ENCODE data around the gene TUBB3.

Gene TUBB3

GRCh38 chr16:89974870-89975269 lies 51.7 kb downstream of the TUBB3 start:
- Histone ChIP-seq H3K4me3 (ENCODE audit: insufficient read depth, low read depth, low read length) (no peak overlapping the region), H3K4me1 (ENCODE audit: control insufficient read depth, insufficient read depth, low read length) (peaks cover 5% of the 10 kb centered on the region), H3K36me3 (ENCODE audit: control insufficient read depth, insufficient read depth, low read length) (peaks cover 6% of the 10 kb centered on the region), H3K27me3 (ENCODE audit: control insufficient read depth, insufficient read depth, low read length, poor library complexity, severe bottlenecking) (no peaks in the 10 kb centered on the region), H3K9me3 (ENCODE audit: control insufficient read depth, low read length) (no peaks in the 10 kb centered on the region), H3K27ac (ENCODE audit: insufficient read depth, low read depth, low read length, poor library complexity, severe bottlenecking) (no peak overlapping the region)
- WGBS, 2 experiments: 89 to 92% methylated on average over 2 of the region's 2 CpGs

- Histone ChIP-seq H3K27ac (ENCODE audit: insufficient read depth, low read depth, low read length, poor library complexity, severe bottlenecking) (no peak overlapping the region), H3K27me3 (ENCODE audit: control insufficient read depth, insufficient read depth, low read length, poor library complexity, severe bottlenecking) (no peaks in the 10 kb centered on the region), H3K36me3 (ENCODE audit: control insufficient read depth, insufficient read depth, low read length) (peaks cover 35% of the 10 kb centered on the region), H3K9me3 (ENCODE audit: control insufficient read depth, low read length) (no peaks in the 10 kb centered on the region), H3K4me1 (ENCODE audit: control insufficient read depth, insufficient read depth, low read length) (no peaks in the 10 kb centered on the region), H3K4me3 (ENCODE audit: insufficient read depth, low read depth, low read length) (no peak overlapping the region)
- WGBS, 2 experiments: 96% methylated on average over 8 of the region's 8 CpGs
Observed at GRCh38 chr16:89981414-89981813, 58.3 kb downstream of the TUBB3 start.

GRCh38 chr16:89982318-89982717 lies 59.2 kb downstream of the TUBB3 start:
- Histone ChIP-seq H3K36me3 (ENCODE audit: control insufficient read depth, insufficient read depth, low read length) (peaks cover 35% of the 10 kb centered on the region), H3K27me3 (ENCODE audit: control insufficient read depth, insufficient read depth, low read length, poor library complexity, severe bottlenecking) (no peaks in the 10 kb centered on the region), H3K4me3 (ENCODE audit: insufficient read depth, low read depth, low read length) (no peak overlapping the region), H3K4me1 (ENCODE audit: control insufficient read depth, insufficient read depth, low read length) (no peaks in the 10 kb centered on the region), H3K27ac (ENCODE audit: insufficient read depth, low read depth, low read length, poor library complexity, severe bottlenecking) (no peak overlapping the region), H3K9me3 (ENCODE audit: control insufficient read depth, low read length) (no peaks in the 10 kb centered on the region)
- 94% methylated on average over 9 of the region's 9 CpGs for WGBS, 2 experiments

- Histone ChIP-seq H3K27me3 (ENCODE audit: control insufficient read depth, insufficient read depth, low read length, poor library complexity, severe bottlenecking) (no peaks in the 10 kb centered on the region), H3K4me1 (ENCODE audit: control insufficient read depth, insufficient read depth, low read length) (no peaks in the 10 kb centered on the region), H3K27ac (ENCODE audit: insufficient read depth, low read depth, low read length, poor library complexity, severe bottlenecking) (no peak overlapping the region), H3K36me3 (ENCODE audit: control insufficient read depth, insufficient read depth, low read length) (peaks cover 29% of the 10 kb centered on the region), H3K4me3 (ENCODE audit: insufficient read depth, low read depth, low read length) (no peak overlapping the region), H3K9me3 (ENCODE audit: control insufficient read depth, low read length) (no peaks in the 10 kb centered on the region)
- WGBS, 2 experiments: 90 to 91% methylated on average over 15 of the region's 15 CpGs
Observed at GRCh38 chr16:89983536-89983935, 60.4 kb downstream of the TUBB3 start.

GRCh38 chr16:89984216-89984615 lies 61.1 kb downstream of the TUBB3 start:
- peaks cover 33% of the 10 kb centered on the region for H3K36me3 ChIP-seq (ENCODE audit: control insufficient read depth, insufficient read depth, low read length)
- WGBS, 2 experiments: 95 to 96% methylated on average over 7 of the region's 7 CpGs

GRCh38 chr16:89985219-89985618 lies 62.1 kb downstream of the TUBB3 start:
- no peaks in the 10 kb centered on the region for H3K27me3 ChIP-seq (ENCODE audit: control insufficient read depth, insufficient read depth, low read length, poor library complexity, severe bottlenecking)
- no peak overlapping the region for H3K27ac ChIP-seq (ENCODE audit: insufficient read depth, low read depth, low read length, poor library complexity, severe bottlenecking)
- no peaks in the 10 kb centered on the region for H3K9me3 ChIP-seq (ENCODE audit: control insufficient read depth, low read length)
- WGBS, 2 experiments: 94 to 97% methylated on average over 10 of the region's 10 CpGs
- H3K4me1 ChIP-seq (ENCODE audit: control insufficient read depth, insufficient read depth, low read length): no peaks in the 10 kb centered on the region
- H3K4me3 ChIP-seq (ENCODE audit: insufficient read depth, low read depth, low read length): no peak overlapping the region
- peaks cover 35% of the 10 kb centered on the region for H3K36me3 ChIP-seq (ENCODE audit: control insufficient read depth, insufficient read depth, low read length)

More at GRCh38 chr16:89984216-89984615, 61.1 kb downstream of the TUBB3 start:
- Histone ChIP-seq H3K27ac (ENCODE audit: insufficient read depth, low read depth, low read length, poor library complexity, severe bottlenecking) (no peak overlapping the region), H3K27me3 (ENCODE audit: control insufficient read depth, insufficient read depth, low read length, poor library complexity, severe bottlenecking) (no peaks in the 10 kb centered on the region), H3K4me1 (ENCODE audit: control insufficient read depth, insufficient read depth, low read length) (no peaks in the 10 kb centered on the region), H3K4me3 (ENCODE audit: insufficient read depth, low read depth, low read length) (no peak overlapping the region), H3K9me3 (ENCODE audit: control insufficient read depth, low read length) (no peaks in the 10 kb centered on the region)
